GM18502 (cell line): ENCODE data around the gene ST6GALNAC3.
"Not testable (repeated sequence)": the region's sequence is repeated elsewhere in the genome, so short reads cannot be mapped to it uniquely, and the experiment has no call there.

Source experiments
- ATAC-seq: cut with Tn5 transposase; IDR thresholded peaks from one replicate; pipeline ENCODE4 v1.9.1; 2021; ENCODE audit warnings: mild to moderate bottlenecking; ENCODE audit not compliant: unreplicated experiment, poor library complexity

Gene ST6GALNAC3

DNA sequence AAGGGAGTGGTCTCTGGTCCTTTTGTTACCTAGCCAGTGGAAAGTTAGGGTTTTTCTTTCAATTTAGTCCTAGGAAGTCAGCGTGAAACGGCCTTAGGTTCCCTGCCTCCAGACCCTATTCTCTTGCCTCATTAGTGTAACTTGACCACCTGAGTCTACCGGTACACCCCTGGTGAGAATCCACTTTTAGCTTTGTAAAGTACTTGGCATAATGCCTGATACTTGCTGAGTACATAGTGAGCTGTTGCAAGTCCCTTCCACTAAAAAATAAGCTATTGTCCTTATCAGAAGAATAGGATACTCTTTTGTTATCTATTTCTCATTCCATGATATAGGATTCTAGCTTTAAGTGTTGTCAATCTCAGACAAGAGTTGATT is 228.8 kb downstream of the ST6GALNAC3 start:
- ATAC-seq = no peak

DNA sequence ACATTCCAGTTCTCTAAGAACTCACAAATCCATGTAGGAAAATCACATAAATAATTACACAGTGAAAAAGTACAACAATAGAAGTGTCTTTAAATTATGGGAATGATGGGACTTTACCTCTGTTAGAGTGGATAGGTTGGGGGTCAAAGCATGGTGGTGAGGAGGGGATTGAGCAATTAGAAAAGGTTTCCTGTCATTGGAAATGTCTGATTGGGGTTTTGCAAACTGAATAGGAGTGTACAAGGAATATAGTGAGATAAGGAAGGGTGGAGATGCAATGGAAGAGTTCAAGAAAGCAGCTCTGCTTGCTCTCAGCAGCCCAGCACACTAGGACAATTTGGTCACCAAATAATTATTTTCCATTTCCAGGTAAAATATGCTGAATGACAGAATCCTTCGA is 238.8 kb downstream of the ST6GALNAC3 start:
- no peak for ATAC-seq

- ATAC-seq = no peak
Measured at GRCh38 chr1:76314730-76315129, 240.2 kb downstream of the ST6GALNAC3 start.

DNA sequence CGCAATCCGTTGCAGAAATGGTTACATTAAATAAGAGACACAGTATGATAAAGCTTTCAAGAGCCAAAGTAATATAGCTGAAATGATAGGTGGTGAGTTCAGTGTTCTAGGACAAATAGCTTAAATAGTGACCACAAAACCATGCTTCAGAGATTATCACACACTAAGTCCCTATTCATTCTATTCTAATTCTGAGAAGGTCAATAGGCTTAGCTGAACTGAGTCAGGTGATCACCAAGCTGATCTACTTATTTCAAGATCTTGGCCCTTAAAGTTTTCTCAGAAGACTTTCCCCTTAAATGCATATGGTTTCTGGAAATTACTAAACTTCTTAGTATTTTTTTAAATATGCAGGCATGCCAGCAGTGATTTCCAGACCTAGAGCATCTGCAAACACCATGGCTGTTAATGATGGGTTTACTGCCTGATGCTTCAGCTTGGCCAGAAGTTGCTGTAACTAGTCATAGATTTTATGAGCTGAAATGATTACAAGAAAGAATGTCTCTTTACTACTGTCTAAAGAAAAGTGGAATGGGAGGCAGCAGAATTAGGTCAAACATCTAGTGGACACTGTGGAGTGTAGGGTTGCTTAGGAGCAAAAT is 242.9 kb downstream of the ST6GALNAC3 start:
- no peak for ATAC-seq

DNA sequence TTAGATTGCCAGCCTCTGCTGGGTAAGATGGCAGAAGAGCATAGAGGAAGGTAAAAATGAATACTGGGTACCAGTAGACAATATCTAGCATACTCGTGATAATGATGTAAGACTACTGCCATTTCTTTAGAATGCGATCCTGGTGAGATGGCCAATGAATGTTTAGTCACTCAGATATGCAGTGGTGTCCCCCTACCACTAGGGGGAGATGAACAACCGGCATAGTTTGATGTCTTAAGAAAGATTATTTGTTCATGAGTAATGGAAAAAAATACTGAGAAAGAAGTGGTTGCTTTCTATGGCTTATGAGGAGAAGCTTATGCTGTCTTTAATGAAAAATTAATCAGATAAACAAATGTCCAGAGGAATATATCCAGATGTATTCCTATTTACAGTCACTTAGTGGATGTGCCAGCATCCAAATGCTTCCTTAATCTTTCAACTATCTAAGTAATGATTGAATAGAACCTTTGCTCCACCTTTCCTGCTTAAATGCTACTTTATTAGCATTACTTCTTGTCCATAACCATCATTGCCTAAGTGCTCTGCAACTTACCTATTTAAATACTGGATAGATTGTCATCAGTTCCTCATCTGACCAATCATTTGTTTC is 256.6 kb downstream of the ST6GALNAC3 start:
- ATAC-seq = peak; percentile 91

- ATAC-seq = no peak
Measured at GRCh38 chr1:76335882-76336281, 261.3 kb downstream of the ST6GALNAC3 start.

DNA sequence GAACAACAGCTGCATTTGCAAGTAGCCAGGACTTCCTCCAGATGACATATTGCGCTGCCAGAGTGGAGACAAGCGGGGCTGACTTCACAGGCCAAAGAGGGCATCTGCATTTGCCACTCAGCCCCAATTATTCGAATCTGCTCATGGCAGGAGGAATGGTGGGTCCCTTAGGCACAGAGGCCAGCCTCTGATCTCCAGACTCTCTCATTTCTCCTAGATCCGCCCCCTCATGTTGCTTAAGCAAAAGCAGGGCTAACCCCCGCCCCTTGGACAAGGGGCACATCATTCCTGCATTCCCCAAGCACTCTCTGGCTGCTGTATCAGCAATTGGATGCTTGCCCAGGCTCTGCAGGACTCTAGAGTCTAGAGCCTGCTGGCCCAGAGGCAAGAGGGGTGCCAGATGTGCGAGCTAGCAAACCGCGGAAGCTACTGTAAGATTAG is 262.4 kb downstream of the ST6GALNAC3 start:
- no peak for ATAC-seq

DNA sequence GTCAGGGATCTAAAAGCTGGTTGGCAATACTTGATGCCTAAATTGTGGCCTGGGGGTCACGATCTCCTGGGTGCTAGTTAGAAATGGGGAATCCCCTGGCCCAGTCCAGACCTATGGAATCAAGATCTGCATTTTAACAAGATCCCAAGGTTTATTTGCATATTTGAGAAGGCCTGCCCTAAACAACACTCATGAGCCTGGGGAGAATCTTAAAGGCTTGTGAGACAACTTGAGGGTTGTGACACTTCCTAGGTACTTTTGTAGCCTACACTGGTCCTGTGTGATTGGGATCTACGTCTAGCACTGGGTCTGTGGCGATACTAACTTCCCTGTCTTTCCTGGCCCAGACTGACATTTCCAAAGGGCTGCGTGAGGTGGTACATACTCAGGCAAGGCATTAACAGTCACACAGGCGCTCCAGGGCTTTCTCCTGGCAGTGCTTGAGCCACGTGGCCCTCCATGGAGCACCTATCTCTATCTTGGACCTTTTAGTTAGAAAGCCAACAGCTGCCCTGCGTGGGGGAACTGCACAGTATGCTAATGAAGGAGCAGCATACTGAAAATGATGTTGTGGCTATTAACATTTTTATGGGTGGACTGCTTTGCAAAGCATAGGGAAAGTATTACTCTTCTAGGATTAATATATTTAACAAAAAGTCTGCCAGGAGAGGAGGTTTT is 263.1 kb downstream of the ST6GALNAC3 start:
- ATAC-seq = no peak

DNA sequence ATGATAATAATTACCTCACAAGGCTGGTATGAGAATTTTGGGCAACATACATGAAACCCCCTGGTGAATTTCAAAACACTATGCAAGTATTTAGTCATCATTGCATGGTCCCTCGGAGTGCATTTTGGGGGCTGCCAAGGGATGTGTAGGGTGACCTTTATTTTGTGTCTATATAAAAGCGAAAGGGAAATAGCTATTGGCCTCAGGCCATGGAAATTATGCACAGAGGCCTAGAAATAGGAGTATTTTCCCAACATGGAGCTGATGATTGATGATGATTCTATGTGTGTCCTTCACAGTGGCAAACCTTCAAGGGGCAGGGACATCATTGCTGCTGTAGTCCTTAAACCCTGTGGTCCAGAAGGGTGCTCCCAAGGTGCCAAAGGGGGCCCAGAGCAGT is 265.5 kb downstream of the ST6GALNAC3 start:
- ATAC-seq = no peak

DNA sequence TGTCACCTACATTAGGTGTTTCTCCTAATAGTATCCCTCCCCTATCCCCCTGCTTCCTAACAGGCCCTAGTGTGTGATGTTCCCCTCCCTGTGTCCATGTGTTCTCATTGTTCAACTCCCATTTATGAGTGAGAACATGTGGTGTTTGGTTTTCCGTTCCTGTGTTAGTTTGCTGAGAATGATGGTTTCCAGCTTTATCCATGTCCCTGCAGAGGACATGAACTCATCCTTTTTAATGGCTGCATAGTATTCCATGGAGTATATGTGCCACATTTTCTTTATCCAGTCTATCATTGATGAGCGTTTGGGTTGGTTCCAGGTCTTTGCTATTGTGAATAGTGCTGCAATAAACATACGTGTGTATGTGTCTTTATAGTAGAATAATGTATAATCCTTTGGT is 267.3 kb downstream of the ST6GALNAC3 start:
- ATAC-seq = not testable (repeated sequence)

GRCh38 chr1:76343356-76343755 is 268.8 kb downstream of the ST6GALNAC3 start:
- ATAC-seq = no peak

DNA sequence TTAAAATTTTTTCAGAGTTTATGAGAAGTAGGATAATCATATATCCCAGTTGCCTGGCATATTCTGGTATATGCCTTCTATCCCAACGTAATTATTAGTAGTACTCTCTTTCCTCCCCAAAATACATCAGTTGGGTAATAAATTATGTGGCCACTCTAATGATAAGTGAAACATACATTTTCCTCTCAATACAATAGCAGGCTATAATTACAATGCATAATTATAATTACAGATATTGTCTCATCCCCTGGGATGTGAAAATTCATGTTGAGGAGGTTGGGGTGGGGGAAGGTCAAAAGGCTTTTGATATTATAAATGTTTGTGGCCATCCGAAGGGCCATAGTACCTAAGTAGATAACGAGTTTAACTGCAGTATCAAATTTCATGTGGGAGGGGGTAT is 277.1 kb downstream of the ST6GALNAC3 start:
- ATAC-seq = no peak

GRCh38 chr1:76352741-76353435 is 278.3 kb downstream of the ST6GALNAC3 start:
- no peak for ATAC-seq

DNA sequence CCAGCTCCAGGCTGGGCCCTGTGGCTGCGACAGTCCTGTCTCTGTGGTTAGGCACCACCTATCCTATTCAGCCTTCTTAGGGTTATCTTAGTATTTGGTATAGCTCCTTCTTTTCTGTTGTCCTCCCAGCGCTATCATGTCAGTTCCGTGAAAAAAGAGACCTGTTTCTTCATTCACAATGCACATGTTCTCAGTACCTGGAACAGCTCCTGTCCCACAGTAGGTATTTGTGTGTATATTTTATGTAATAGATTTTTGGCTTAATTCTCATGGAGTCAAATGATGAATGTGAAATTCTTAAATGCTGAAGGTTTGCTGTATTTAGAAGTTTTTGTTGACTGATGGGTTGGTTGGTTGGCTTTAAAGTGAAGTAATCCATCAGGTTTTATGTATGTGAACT is 279.7 kb downstream of the ST6GALNAC3 start:
- ATAC-seq = no peak

DNA sequence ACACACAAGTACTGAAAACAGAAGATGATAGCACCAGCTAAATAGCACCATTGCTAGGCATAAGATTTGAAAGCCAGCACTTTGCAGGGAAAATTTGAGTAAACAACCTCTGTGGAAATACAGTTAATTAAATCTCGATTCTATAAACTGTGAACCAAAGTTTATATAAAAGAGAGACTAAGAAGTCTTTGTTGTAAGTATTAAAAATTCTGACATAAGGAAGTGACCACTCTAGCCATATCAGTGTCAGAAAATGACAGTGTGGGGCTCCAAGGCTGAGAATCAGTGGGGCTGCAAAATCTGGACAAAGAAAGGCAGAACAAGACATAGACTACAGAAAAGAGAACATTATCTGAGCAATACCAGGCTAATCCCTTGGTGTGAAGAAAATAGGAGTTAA is 292.2 kb downstream of the ST6GALNAC3 start:
- ATAC-seq = no peak

GRCh38 chr1:76371941-76372340 is 297.4 kb downstream of the ST6GALNAC3 start:
- no peak for ATAC-seq

GRCh38 chr1:76374086-76374485 is 299.5 kb downstream of the ST6GALNAC3 start:
- ATAC-seq = no peak

GRCh38 chr1:76377247-76377646 is 302.7 kb downstream of the ST6GALNAC3 start:
- ATAC-seq = no peak

GRCh38 chr1:76379506-76379905 is 305.0 kb downstream of the ST6GALNAC3 start:
- ATAC-seq = no peak

GRCh38 chr1:76381450-76382097 is 307.0 kb downstream of the ST6GALNAC3 start:
- no peak for ATAC-seq

- ATAC-seq = no peak
Measured at GRCh38 chr1:76388261-76388660, 313.7 kb downstream of the ST6GALNAC3 start.
